Endometrium (tissue), 2 donors: ENCODE measurements around the gene ADK.

Experiments
- FAIRE-seq: peaks from 2 replicates; lab custom pipeline; 2012; peaks lifted over from hg19 to GRCh38; lab: Jason Lieb, UNC
- donor health status: control.
- donor health status: control.

ADK gene

GRCh38 chr10:74677951-74678350 lies 526.9 kb downstream of the ADK start:
- FAIRE-seq = no peak

DNA sequence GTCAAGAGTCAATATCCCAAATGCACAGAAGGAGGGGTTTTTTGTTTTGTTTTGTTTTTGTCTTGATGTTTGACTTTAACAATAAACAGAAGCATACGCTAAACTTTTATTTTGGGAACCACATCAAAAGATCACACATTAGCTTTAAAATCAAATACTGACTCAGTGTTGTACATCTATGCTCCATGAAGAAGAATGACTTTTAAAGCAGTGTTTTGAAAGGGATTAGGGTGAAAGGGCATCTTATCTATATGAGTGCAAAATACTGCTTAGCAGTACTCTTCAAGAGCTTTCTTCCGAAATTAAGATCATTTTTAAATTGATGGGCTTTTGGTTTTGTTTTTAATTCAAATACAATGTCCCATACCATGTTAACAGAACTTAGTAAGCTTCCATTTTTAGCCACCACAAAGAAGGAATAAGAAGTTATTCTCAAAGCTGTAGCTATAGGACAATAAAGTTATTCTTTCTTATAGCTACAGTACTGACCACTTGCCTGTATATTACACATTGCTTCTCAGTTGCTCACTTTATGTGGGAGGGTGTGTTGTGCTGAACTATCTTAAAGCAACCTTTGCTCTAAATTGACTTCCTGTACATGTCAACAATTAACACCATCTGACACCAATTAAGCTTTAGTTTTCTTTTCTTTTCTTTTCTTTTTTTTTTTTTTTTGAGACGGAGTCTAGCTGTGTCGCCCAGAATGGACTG lies 531.1 kb downstream of the ADK start:
- FAIRE-seq = no peak

DNA sequence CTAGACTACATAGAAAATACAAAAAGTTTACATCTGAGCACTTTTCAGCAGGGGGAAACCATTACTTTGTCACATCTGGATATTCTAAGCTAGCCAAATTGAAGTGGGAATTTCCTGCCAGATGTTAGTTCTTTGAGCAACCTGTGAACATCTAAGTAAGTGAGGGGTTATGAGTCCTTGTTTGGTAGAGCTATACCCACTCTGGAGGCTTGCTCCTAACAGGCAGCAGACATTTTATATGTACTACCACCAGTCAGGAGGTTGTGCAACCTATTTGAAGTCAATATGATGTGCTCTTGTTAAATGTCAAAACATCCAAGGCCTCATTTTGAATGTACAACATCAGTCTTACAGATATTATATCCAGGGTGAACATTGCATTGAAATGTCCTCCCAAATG lies 532.0 kb downstream of the ADK start:
- peak; percentile 12 for FAIRE-seq

- FAIRE-seq = no peak
Measured at GRCh38 chr10:74683621-74684364, 532.8 kb downstream of the ADK start.

GRCh38 chr10:74684462-74684861 lies 533.4 kb downstream of the ADK start:
- no peak for FAIRE-seq

DNA sequence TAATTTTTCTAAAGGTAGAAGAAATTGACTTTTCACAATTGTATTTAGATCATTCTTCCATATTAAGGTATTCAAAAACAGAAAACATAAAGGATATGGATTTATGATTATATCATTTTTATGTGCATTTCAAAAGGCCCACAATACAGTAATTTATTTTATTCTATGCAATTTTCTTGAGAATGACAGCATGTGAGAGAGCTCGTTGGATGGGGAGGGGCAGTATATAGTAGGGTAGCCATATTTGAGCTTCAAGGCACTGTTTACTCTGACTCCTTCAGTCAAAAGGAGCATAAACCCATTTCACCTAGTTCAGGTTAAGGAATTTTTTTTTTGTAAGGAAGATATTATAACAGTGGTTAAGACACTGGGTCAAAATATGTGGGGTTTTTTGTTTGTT lies 534.5 kb downstream of the ADK start:
- no peak for FAIRE-seq

DNA sequence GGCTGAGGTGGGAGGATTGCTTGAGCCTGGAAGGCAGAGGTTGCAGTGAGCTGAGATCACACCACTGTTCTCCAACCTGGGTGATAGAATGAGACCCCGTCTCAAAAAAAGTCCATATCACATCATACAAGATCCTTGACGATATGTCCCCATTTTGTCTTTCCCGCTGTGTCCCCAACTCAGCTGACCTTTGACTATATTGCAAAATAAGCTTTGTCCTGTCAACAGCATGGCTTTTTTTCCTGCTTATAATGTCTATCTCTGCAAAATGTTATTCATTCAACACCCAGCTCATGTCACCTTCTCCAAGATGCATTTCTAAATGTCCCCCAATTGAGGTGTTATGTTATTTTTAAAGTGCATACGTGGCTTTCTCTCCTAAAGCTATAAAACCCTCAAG lies 539.4 kb downstream of the ADK start:
- no peak for FAIRE-seq

DNA sequence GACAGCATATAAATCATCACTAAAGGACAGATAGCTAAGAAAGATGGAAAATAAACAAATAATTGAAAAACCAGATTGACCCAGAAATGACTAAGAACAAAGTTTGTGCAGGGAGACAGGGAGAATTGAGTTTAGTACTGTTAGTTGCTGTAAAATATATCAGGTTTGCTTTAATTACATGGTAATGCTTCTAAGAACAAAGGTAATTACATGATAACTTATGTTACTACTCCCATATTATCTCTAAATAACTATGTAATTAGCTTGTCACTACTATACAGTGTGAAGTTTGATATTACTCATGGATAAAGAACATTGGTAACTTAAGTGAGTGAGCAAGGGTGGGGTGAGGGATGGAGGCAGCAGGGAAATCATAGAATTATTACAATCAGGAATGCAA lies 540.1 kb downstream of the ADK start:
- FAIRE-seq = no peak

GRCh38 chr10:74704629-74705357 lies 553.8 kb downstream of the ADK start:
- FAIRE-seq = no peak

GRCh38 chr10:74705358-74705980 lies 554.4 kb downstream of the ADK start:
- no peak for FAIRE-seq

DNA sequence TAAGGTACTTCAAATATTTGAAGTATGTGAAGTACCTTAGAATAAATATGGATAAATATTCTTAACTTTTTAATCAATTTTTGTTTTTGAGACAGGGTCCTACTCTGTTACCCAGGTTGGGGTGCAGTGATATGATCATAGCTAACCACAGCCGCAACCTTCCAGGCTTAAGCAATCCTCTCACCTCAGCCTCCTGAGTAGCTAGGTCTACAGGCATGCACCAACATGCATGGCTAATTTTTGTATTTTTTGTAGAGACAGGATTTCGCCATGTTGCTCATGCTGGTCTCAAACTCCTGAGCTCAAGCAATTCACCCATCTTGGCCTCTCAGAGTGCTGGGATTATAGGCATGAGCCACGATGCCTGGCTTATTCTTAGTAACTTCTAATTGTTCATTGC lies 555.9 kb downstream of the ADK start:
- no peak for FAIRE-seq

DNA sequence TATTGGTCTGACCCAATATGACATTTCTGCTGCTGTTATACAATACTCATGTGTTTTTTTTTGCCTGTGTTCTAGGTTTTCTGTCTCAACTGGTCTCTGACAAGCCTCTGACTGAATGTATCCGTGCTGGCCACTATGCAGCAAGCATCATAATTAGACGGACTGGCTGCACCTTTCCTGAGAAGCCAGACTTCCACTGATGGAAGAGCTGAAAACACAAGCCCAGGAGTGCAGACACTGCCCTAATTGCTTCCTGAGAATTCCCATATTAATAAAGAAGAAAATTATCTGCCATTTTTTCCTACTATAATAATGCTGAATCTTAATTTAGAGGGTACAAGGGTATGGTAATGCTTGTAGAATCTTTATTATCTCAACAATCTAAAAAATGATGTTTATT lies 557.2 kb downstream of the ADK start:
- no peak for FAIRE-seq

DNA sequence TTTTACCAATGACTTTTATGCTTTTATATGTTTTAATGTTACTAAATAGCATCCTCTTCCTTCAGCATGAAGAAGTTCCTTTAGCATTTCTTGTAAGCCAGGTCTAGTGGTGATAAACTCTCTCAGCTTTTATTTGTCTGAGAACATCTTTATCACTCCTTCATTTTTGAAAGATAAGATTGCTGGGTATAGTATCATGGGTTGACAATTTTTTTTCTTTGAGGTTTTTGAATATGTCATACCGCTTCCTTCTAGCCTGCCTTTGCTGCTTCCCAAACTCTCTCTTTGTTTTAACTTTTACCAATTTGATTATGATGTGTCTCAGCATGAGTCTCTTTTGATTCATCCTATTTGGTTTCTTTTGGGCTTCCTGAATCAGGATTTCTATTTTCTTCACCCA lies 567.2 kb downstream of the ADK start:
- FAIRE-seq = no peak

DNA sequence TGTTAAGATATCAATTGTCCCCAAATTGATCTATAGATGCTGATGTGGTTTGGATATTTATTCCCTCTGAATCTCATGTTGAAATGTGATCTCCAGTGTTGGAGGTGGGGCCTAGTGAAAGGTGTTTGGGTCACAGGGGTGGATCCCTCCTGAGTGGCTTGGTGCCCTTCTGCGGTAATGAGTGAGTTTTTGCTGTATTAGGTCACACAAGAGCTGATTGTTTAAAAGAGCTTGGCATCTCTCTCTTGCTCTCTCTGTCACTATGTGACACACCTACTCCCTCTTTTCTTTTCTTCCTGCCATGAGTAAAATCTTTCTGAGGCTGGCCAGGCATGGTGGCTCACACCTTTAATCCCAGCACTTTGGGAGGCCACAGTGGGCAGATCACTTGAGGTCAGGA lies 577.2 kb downstream of the ADK start:
- FAIRE-seq = no peak

- no peak for FAIRE-seq
Measured at GRCh38 chr10:74730246-74730645, 579.2 kb downstream of the ADK start.

- FAIRE-seq = no peak
Measured at GRCh38 chr10:74733612-74734011, 582.6 kb downstream of the ADK start.

DNA sequence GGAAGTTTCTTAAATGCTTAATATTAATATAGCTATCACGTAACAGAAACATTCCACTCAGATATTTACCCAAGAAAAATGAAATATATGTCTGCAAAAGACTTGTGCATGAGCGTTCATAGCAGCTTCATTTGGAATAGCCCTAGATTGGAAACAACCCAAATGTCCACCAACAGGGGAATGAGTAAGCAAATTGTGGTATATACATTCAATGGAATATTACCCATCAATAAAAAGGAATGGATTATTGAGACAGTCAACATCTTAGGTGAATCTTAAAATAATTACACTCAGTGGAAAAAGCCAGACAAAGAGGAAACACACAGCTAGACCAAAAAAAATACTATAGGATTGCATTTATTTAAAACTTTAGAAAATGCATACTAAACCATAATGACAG lies 585.0 kb downstream of the ADK start:
- FAIRE-seq = no peak

GRCh38 chr10:74738052-74738451 lies 587.0 kb downstream of the ADK start:
- FAIRE-seq = no peak

GRCh38 chr10:74738542-74738941 lies 587.5 kb downstream of the ADK start:
- no peak for FAIRE-seq

DNA sequence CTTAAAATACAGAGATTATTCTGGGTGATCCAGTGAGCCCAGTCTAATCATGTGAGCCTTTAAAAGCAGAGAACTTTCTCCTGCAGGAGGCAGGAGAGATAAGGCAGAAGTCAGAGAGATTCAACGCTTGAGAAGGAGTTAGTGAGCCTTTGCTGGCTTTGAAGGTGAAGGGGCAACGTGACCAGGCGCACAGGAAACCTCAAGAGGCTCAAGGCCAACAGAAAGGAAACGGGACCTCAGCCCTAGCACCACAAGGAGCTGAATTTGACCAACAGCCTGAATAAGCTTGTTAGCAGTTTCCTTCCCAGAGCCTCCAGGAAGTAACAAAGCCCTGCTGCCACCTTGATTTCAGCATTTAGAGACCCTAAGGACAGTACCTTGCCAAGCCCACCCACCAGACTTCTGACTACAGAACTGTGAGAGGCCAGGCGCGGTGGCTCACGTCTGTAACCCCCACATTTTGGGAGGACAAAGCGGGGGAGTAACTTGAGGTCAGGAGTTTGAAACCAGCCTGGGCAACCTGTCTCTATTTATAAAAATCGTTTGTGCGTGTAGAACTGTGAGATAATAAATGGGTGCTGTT lies 588.1 kb downstream of the ADK start:
- no peak for FAIRE-seq

- FAIRE-seq = no peak
Measured at GRCh38 chr10:74743401-74743800, 592.4 kb downstream of the ADK start.

DNA sequence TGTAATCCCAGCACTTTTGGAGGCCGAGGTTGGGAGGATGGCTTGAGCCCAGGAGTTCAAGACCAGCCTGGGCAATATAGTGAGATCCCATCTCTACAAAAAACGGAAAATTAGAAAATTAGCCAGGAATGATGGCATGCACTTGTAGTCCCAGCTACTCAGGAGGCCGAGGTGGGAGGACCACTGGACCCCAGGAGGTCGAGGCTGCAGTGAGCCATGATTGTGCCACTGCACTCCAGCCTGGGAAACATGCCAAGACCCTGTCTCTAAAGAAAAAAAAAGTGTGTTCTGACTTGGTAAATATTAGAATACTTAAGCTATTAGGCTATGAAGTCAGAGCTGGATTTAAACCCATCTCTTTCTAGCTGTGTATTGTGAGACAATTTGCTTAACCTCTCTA lies 594.4 kb downstream of the ADK start:
- FAIRE-seq = no peak
